Skin epidermis (tissue), 12 donors: ENCODE results near the gene TMEM108.

Experiments used
- H3K27ac ChIP-seq, 21 experiments: fragments of 200-600 bp; sonication (generic) in 11 of 21; one replicate each; pipeline ENCODE4 v1.5.0; 2020; ENCODE audit warnings: mild to moderate bottlenecking in 3 of 21, inconsistent platforms in 2 of 21, moderate library complexity in 2 of 21
- H3K4me3 ChIP-seq, 7 experiments: fragments of 200-600 bp; sonication (generic) in 2 of 7; one replicate each; pipeline ENCODE4 v1.5.0; 2020; ENCODE audit warnings: inconsistent platforms in 2 of 7, mild to moderate bottlenecking in 2 of 7, moderate library complexity in 1 of 7

The TMEM108 gene

DNA sequence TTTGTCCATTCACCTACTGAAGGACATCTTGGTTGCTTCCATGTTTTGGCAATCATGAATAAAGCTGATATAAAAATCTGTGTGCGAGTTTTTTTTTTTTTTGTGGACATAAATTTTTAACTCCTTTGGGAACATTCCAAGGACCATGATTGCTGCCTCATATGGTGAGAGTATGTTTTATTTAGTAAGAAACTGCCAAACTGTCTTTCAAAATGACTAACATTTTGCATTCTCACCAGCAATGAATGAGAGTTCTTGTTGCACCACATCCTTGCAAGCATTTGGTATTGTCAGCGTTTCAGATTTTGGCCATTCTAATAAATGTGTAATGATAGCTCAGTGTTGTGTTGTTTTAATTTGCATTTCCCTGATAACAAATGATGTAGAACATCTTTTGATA, 12.7 kb downstream of the TMEM108 start:
- Histone ChIP-seq H3K27ac (no peak overlapping the region), H3K4me3 (no peak overlapping the region)

- Histone ChIP-seq H3K4me3 (no peak overlapping the region), H3K27ac (no peak overlapping the region)
Observed at GRCh38 chr3:133053532-133053931, 15.3 kb downstream of the TMEM108 start.

- H3K4me3 ChIP-seq, result no peak overlapping the region
Observed at GRCh38 chr3:133054586-133054985, 16.4 kb downstream of the TMEM108 start.

GRCh38 chr3:133055339-133055738, 17.1 kb downstream of the TMEM108 start:
- Histone ChIP-seq H3K27ac (no peak overlapping the region), H3K4me3 (no peak overlapping the region)

More at GRCh38 chr3:133054586-133054985, 16.4 kb downstream of the TMEM108 start:
- no peak overlapping the region for H3K27ac ChIP-seq

DNA sequence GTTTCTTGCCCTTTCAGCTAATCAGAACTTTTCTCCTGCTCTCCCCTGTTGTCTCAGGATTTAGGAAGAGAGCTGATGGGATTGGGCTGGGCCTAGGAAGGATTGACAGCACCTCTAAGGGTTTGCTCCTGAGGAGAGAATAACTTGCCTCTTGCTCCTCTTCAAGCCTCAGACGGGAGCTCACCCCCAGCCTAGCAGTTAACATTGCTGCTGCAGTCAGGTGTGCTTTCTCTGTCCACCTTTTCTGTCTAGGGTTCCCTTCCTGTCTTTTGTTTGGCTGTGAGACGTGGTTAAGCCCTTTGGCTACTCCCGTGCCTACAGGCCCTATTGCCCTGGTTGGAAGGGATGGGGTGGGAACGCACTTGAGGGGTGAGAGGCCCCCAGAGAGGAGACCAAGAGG, 20.1 kb downstream of the TMEM108 start:
- Histone ChIP-seq H3K27ac (no peak overlapping the region), H3K4me3 (no peak overlapping the region)

DNA sequence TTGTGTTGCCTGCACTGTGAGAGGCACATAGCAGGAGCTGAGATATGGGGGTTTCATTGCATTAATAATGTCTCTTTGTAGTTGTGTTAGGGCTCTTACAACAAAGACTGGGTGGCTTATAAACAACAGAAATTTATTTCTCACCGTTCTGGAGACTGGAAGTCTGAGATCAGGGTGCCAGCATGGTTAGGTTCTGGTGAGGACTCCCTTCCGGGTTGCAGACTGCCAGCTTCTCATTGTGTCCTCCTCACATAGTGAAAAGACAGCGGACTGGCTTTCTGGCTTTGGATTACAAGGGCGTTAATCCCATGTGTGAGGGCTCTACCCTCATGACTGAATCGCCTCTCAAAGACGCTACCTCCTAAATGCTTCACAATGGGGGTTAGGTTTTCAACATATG, 20.6 kb downstream of the TMEM108 start:
- Histone ChIP-seq H3K4me3 (no peak overlapping the region), H3K27ac (no peak overlapping the region)

DNA sequence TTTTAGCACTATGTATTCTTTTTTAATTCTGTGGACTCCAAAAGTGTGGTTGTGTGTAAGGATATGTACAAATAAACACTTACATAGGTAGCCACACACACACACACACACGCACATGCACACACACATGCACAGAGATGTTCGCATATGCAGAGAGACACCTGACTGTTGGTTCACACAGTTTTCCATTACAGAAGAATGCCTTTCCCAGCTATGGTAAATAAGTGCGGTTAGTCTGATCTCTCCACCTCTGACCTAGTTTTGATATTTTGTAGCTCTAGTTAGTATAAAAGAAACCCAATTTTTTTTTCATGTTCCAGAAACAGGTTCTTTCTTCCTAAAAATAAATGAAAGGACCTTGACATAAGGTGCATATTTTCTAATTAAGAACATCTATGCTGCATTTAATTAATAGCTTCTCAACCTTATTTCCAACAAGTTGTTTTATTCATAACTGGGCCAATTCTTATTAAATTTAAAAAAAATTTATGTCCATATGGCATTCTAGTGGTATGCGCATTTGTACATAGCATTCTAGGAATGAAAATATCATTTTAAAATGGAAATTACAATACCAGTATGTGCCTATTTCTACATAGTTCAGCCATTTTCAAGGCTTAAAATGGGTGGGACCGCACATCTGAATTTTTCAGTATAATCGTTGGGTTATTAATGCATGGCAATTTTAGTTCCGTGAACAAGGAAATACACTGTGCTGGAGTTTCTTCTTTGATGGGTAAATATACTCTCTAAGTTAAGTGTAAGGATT, 27.2 kb downstream of the TMEM108 start:
- Histone ChIP-seq H3K4me3 (no peak overlapping the region), H3K27ac (no peak overlapping the region)

DNA sequence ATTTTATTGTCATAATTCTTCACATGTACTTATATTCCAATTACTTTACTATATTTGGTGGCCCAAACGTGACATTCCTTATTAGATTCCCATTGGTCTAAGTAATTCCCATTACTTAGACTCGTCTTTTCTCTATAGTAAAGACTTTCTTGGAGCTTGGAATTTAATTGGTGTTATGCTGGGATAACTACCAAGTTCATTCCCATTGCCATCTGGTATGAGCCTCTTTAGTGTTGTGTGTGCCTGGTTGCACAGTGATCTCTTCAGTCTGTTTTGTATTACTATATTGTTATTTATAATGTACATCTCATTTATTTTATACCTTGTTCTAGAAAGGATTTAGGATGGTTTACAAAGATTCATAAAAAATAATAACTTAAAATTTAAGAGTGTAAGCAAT, 27.8 kb downstream of the TMEM108 start:
- H3K4me3 ChIP-seq, result no peak overlapping the region
- no peak overlapping the region for H3K27ac ChIP-seq

- H3K27ac ChIP-seq, result no peak overlapping the region
- no peak overlapping the region for H3K4me3 ChIP-seq
Observed at GRCh38 chr3:133069556-133070286, 31.5 kb downstream of the TMEM108 start.

GRCh38 chr3:133074977-133075376, 36.8 kb downstream of the TMEM108 start:
- Histone ChIP-seq H3K27ac (no peak overlapping the region), H3K4me3 (no peak overlapping the region)

- Histone ChIP-seq H3K27ac (no peak overlapping the region), H3K4me3 (no peak overlapping the region)
Observed at GRCh38 chr3:133077688-133078087, 39.5 kb downstream of the TMEM108 start.

DNA sequence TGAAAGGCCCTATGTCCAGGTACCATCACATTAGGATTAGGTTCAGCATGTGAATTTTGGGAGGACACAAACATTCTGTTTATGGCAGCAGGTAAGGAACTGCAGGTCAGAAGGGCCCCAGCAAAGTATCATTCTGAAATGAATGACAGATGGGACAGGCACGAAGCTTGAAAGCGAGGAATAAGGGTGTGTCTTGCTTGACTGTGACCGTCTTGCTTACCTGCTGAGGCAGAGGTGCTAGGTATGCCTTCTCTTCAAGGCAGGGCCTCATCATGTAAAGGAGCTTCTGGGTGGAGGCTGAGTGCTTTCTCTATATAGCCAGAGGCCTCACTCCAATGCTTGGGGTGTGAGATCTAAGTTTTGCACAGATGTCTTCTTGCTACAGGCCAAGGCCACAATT, 41.4 kb downstream of the TMEM108 start:
- Histone ChIP-seq H3K27ac (no peak overlapping the region), H3K4me3 (no peak overlapping the region)

DNA sequence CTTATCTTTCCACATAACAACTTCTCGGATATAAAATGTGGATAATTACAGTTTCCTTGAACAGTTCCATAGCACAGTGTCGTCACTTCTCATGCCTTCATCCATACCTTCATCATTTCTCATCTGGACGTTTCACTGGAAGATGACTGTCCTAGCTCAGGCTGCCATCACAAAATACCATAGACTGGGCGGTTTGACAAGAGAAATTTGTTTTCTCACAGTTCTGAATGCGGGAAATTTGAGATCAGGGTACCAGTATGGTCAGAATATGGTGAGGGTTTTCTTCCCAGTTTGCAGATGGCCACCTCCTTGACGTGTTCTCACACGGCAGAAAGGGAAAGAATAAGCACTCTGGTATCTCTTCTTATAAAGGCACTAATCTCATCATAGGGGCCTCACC, 42.8 kb downstream of the TMEM108 start:
- H3K4me3 ChIP-seq, result no peak overlapping the region
- H3K27ac ChIP-seq, result no peak overlapping the region

- H3K27ac ChIP-seq, result no peak overlapping the region
- no peak overlapping the region for H3K4me3 ChIP-seq
Observed at GRCh38 chr3:133083395-133083794, 45.2 kb downstream of the TMEM108 start.

- Histone ChIP-seq H3K4me3 (no peak overlapping the region), H3K27ac (no peak overlapping the region)
Observed at GRCh38 chr3:133089906-133090485, 51.8 kb downstream of the TMEM108 start.

GRCh38 chr3:133092681-133093080, 54.5 kb downstream of the TMEM108 start:
- Histone ChIP-seq H3K4me3 (no peak overlapping the region), H3K27ac (no peak overlapping the region)

GRCh38 chr3:133093366-133093765, 55.2 kb downstream of the TMEM108 start:
- no peak overlapping the region for H3K27ac ChIP-seq

GRCh38 chr3:133096900-133097613, 58.9 kb downstream of the TMEM108 start:
- no peak overlapping the region for H3K27ac ChIP-seq
- no peak overlapping the region for H3K4me3 ChIP-seq

More at GRCh38 chr3:133093366-133093765, 55.2 kb downstream of the TMEM108 start:
- H3K4me3 ChIP-seq, result no peak overlapping the region

DNA sequence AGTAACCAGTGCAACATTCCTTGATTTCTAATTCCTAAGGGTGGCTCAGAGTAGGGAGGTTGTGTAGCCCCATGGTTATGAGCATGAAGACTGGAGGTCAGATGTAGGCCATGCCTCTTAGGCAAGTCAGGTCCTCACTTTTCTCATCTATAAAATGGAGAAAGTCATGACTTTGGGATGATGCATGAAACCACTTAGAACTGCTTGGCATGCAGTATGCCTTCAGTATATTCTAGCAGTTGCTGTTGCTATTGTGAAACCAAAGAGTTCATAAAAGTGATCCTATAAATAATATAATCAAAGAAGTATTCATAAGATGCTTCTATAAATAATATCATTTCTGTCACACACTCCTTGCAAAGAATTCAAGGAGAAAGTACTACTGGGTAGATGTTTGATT, 65.5 kb downstream of the TMEM108 start:
- Histone ChIP-seq H3K27ac (no peak overlapping the region), H3K4me3 (no peak overlapping the region)

DNA sequence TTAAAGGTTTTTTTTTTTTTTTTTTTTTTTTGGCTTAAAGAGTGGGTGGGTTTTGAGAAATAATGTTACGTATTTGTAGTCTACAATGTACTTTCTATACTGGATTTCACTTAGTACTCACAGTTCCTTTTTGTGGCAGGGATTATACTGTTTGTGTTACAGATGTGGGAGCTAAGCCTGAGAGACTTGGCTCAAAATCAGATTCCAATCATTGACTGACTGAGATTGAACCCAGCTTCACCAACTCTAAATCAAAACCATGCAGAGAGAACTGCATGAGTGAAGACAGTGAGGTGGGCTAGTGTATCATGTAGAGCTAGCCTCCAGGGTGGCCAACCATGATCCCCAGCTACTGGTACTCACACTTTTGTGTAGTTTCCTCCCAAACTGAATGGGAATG, 68.0 kb downstream of the TMEM108 start:
- Histone ChIP-seq H3K4me3 (no peak overlapping the region), H3K27ac (no peak overlapping the region)
